Neuronal stem cell (in vitro differentiated cells): ENCODE measurements around the gene CHST13. TPM values are rescaled to one million over a fixed set of nuclear protein-coding genes. Genes with fewer than 3 reads are reported as not detected.

Experiments used
- DNase-seq: peaks from one replicate; pipeline ENCODE4 v3.0.0-alpha.2; 2013; ENCODE audit warnings: low spot score
- H2AFZ ChIP-seq: one replicate; pipeline ENCODE4 v1.6.1; 2013; ENCODE audit warnings: mild to moderate bottlenecking, low read length, inconsistent platforms
- H2AK5ac ChIP-seq: 2 replicates; pipeline ENCODE4 v1.6.1; 2013; ENCODE audit warnings: low read depth, mild to moderate bottlenecking, inconsistent platforms, low read length, moderate library complexity, mixed read lengths
- H2BK120ac ChIP-seq: 2 replicates; pipeline ENCODE4 v1.6.1; 2013; ENCODE audit warnings: low read depth, mild to moderate bottlenecking, inconsistent platforms, low read length, moderate library complexity, mixed read lengths
- H2BK12ac ChIP-seq: one replicate; pipeline ENCODE4 v1.6.1; 2013; ENCODE audit warnings: low read length, inconsistent platforms
- H2BK15ac ChIP-seq: 2 replicates; pipeline ENCODE4 v1.6.1; 2013; ENCODE audit warnings: mild to moderate bottlenecking, low read length, inconsistent platforms, mixed read lengths
- H2BK5ac ChIP-seq: one replicate; pipeline ENCODE4 v1.6.1; 2013; ENCODE audit warnings: inconsistent platforms, mild to moderate bottlenecking, low read length, moderate library complexity
- H3K14ac ChIP-seq: one replicate; pipeline ENCODE4 v1.6.1; 2013; ENCODE audit warnings: low read length, inconsistent platforms
- H3K18ac ChIP-seq: 2 replicates; pipeline ENCODE4 v1.6.1; 2013; ENCODE audit warnings: low read length, inconsistent platforms
- H3K23ac ChIP-seq: 2 replicates; pipeline ENCODE4 v1.6.1; 2013; ENCODE audit warnings: low read depth, mild to moderate bottlenecking, mixed read lengths, low read length, inconsistent platforms; ENCODE audit not compliant: poor library complexity
- H3K27ac ChIP-seq: replicated peaks from 3 replicates; pipeline ENCODE4 v1.5.1; 2013; ENCODE audit warnings: low read length, inconsistent platforms
- H3K27me3 ChIP-seq, 3 experiments: 2 replicates each; pipeline ENCODE4 v1.6.1; 2013; ENCODE audit warnings: low read length in 3 of 3, mild to moderate bottlenecking in 2 of 3, inconsistent platforms in 1 of 3, low read depth in 1 of 3, mixed read lengths in 1 of 3, moderate library complexity in 1 of 3; ENCODE audit not compliant: control insufficient read depth in 3 of 3, insufficient read depth in 3 of 3
- H3K36me3 ChIP-seq, 2 donors: replicated peaks in 1 of 2; 2 replicates each; pipeline ENCODE4 v1.6.1; 2013; ENCODE audit warnings: low read length in 2 of 2; ENCODE audit not compliant: control insufficient read depth in 2 of 2, insufficient read depth in 2 of 2
- H3K4ac ChIP-seq: 2 replicates; pipeline ENCODE4 v1.6.1; 2013; ENCODE audit warnings: inconsistent platforms, mild to moderate bottlenecking, low read length, moderate library complexity
- H3K4me1 ChIP-seq, 2 donors: 1 replicate in 1 of 2; 2 replicates in 1 of 2; pipeline ENCODE4 v1.6.1; 2013; ENCODE audit warnings: low read length in 2 of 2, low read depth in 1 of 2; ENCODE audit not compliant: control insufficient read depth in 2 of 2, insufficient read depth in 1 of 2
- H3K4me2 ChIP-seq: one replicate; pipeline ENCODE4 v1.6.1; 2013; ENCODE audit warnings: mild to moderate bottlenecking, low read length, inconsistent platforms; ENCODE audit not compliant: insufficient read depth, poor library complexity, severe bottlenecking
- H3K4me3 ChIP-seq, 2 donors: 2 replicates each; pipeline ENCODE4 v1.5.1; 2013; ENCODE audit warnings: low read length in 2 of 2, mild to moderate bottlenecking in 2 of 2, inconsistent platforms in 1 of 2, moderate library complexity in 1 of 2
- H3K79me1 ChIP-seq: one replicate; pipeline ENCODE4 v1.6.1; 2013; ENCODE audit warnings: low read depth, mild to moderate bottlenecking, inconsistent platforms, low read length, moderate library complexity
- H3K9ac ChIP-seq: one replicate; pipeline ENCODE4 v1.6.1; 2013; ENCODE audit warnings: mild to moderate bottlenecking, low read depth, low read length, inconsistent platforms; ENCODE audit not compliant: poor library complexity
- H3K9me3 ChIP-seq, 2 donors: replicated peaks in 1 of 2; 2 replicates each; pipeline versions ENCODE3 to v1.6.1; 2013; ENCODE audit warnings: low read length in 2 of 2, mild to moderate bottlenecking in 2 of 2, inconsistent platforms in 1 of 2, low read depth in 1 of 2, mixed read lengths in 1 of 2, moderate library complexity in 1 of 2; ENCODE audit not compliant: control insufficient read depth in 2 of 2, insufficient read depth in 1 of 2
- H4K8ac ChIP-seq: one replicate; pipeline ENCODE4 v1.6.1; 2013; ENCODE audit warnings: low read depth, mild to moderate bottlenecking, inconsistent platforms, low read length, moderate library complexity
- H4K91ac ChIP-seq: one replicate; pipeline ENCODE4 v1.6.1; 2013; ENCODE audit warnings: low read length, low read depth, mild to moderate bottlenecking, inconsistent platforms; ENCODE audit not compliant: poor library complexity
- WGBS, 2 donors: extraction: QIAGEN DNeasy Blood & Tissue Kit; methylation state at CpG; one replicate each; pipeline ENCODE4 v1.1.7; 2013; ENCODE audit warnings: missing lambda C conversion rate in 2 of 2, mixed read lengths in 1 of 2; ENCODE audit not compliant: insufficient read length in 2 of 2, insufficient replicate concordance in 1 of 2; ENCODE audit errors: extremely low coverage in 2 of 2; 5-methylcytosine and 5-hydroxymethylcytosine counted together
- polyA plus RNA-seq, 2 experiments: library from polyadenylated mRNA; stranded (reverse); fragments of 200-250 nt; gene quantifications; one replicate each; pipeline ENCODE4 v1.2.3, GENCODE V29; 2013

Gene CHST13
- 1.4 TPM for polyA plus RNA-seq (2013, experiment 1 of 2)
- 1.6 TPM for polyA plus RNA-seq (2013, experiment 2 of 2)

GRCh38 chr3:126523745-126524428 lies at the start of gene CHST13:
Gene CHST13 (plus strand): TSS chr3:126524155. CDS start chr3:126524333, 178 bp downstream.
- peak within 1 kb of the TSS; percentile 86 for H3K4me2 ChIP-seq
- H3K4ac ChIP-seq = peak within 1 kb of the TSS; percentile 39
- H3K18ac ChIP-seq = peak within 1 kb of the TSS; percentile 98
- peak within 1 kb of the TSS; percentile 46 for H2BK5ac ChIP-seq
- no CpG with 5 or more reads among the region's 56 CpGs for WGBS, 2 donors
- H4K91ac ChIP-seq = no peak within 1 kb of the TSS
- no peak within 1 kb of the TSS for H3K27ac ChIP-seq
- peaks cover 0 to 80% (median 23%) of the 10 kb centered on the region in 3 experiments for H3K27me3 ChIP-seq
- peak; percentile 56 for DNase-seq
- H2BK120ac ChIP-seq = peak within 1 kb of the TSS; percentile 10
- peak within 1 kb of the TSS; percentile 92 for H2AFZ ChIP-seq
- H2BK12ac ChIP-seq = no peak within 1 kb of the TSS
- H3K4me1 ChIP-seq = peaks cover 3 to 15% of the 10 kb centered on the region in 2 donors
- H3K79me1 ChIP-seq = peaks cover 2% of the 10 kb centered on the region
- H3K9ac ChIP-seq = peak within 1 kb of the TSS; percentile 85
- H4K8ac ChIP-seq = peak within 1 kb of the TSS; percentile 85
- H3K23ac ChIP-seq = peak within 1 kb of the TSS; percentile 22
- H3K4me3 ChIP-seq = peak within 1 kb of the TSS; percentile 36 to 79
- H2BK15ac ChIP-seq = peak within 1 kb of the TSS; percentile 84
- H3K9me3 ChIP-seq = no peaks in the 10 kb centered on the region
- peak within 1 kb of the TSS; percentile 76 for H3K14ac ChIP-seq
- H2AK5ac ChIP-seq = peak within 1 kb of the TSS; percentile 16
- no peaks in the 10 kb centered on the region for H3K36me3 ChIP-seq

- Histone ChIP-seq H4K91ac (no peak overlapping the region), H3K27ac (peak overlapping the region; percentile 94), H3K4me3 (peak overlapping the region; percentile 85 to 94), H2BK15ac (no peak overlapping the region), H3K9me3 (no peaks in the 10 kb centered on the region), H3K79me1 (peaks cover 13% of the 10 kb centered on the region), H3K18ac (peak overlapping the region; percentile 95), H2AFZ (peak overlapping the region; percentile 79), H3K4me2 (peak overlapping the region; percentile 97), H3K9ac (peak overlapping the region; percentile 95), H4K8ac (no peak overlapping the region), H2BK120ac (no peak overlapping the region), H3K23ac (peak overlapping the region; percentile 87), H2BK5ac (no peak overlapping the region), H3K4ac (no peak overlapping the region), H3K4me1 (peaks cover 20 to 23% of the 10 kb centered on the region in 2 donors), H3K36me3 (peaks cover 20 to 40% of the 10 kb centered on the region in 2 donors), H3K27me3 (peaks cover 0 to 4% (median 0%) of the 10 kb centered on the region in 3 experiments), H2AK5ac (peak overlapping the region; percentile 38), H2BK12ac (no peak overlapping the region), H3K14ac (peak overlapping the region; percentile 82)
- DNase-seq = peak; percentile 30
- WGBS, 2 donors = no CpG with 5 or more reads among the region's 72 CpGs
These were observed 49.2 kb upstream of the CHST13 start for GRCh38 chr3:126474498-126475412.

GRCh38 chr3:126475413-126476114 lies 48.4 kb upstream of the CHST13 start, which contains the start of gene ZXDC:
Gene ZXDC (minus strand): TSS chr3:126475891. CDS start chr3:126475865, 26 bp downstream.
- peak within 1 kb of the TSS; percentile 95 for H3K18ac ChIP-seq
- H2AK5ac ChIP-seq = peak within 1 kb of the TSS; percentile 53
- H3K9me3 ChIP-seq = no peaks in the 10 kb centered on the region
- peak; percentile 93 for DNase-seq
- H2AFZ ChIP-seq = peak within 1 kb of the TSS; percentile 91
- H3K4me1 ChIP-seq = peaks cover 20 to 23% of the 10 kb centered on the region in 2 donors
- peak within 1 kb of the TSS; percentile 69 for H2BK15ac ChIP-seq
- H3K14ac ChIP-seq = peak within 1 kb of the TSS; percentile 86
- peak within 1 kb of the TSS; percentile 85 to 94 for H3K4me3 ChIP-seq
- H2BK120ac ChIP-seq = no peak within 1 kb of the TSS
- peak within 1 kb of the TSS; percentile 94 for H3K27ac ChIP-seq
- H2BK5ac ChIP-seq = no peak within 1 kb of the TSS
- peaks cover 13 to 32% of the 10 kb centered on the region in 2 donors for H3K36me3 ChIP-seq
- H2BK12ac ChIP-seq = peak within 1 kb of the TSS; percentile 65
- peaks cover 13% of the 10 kb centered on the region for H3K79me1 ChIP-seq
- H3K27me3 ChIP-seq = peaks cover 0 to 4% (median 0%) of the 10 kb centered on the region in 3 experiments
- peak within 1 kb of the TSS; percentile 97 for H3K4me2 ChIP-seq
- H3K4ac ChIP-seq = no peak within 1 kb of the TSS
- no peak within 1 kb of the TSS for H4K91ac ChIP-seq
- H4K8ac ChIP-seq = no peak within 1 kb of the TSS
- no CpG with 5 or more reads among the region's 112 CpGs for WGBS, 2 donors
- peak within 1 kb of the TSS; percentile 95 for H3K9ac ChIP-seq
- peak within 1 kb of the TSS; percentile 96 for H3K23ac ChIP-seq
